ENCODE measurements around the gene AMDHD1. TPM values are rescaled to one million over a fixed set of nuclear protein-coding genes. Genes with fewer than 3 reads are reported as not detected.

The AMDHD1 gene
- total RNA-seq = 1 to 10 TPM in 1 of 2 experiments, under 1 TPM in 1; 0.89 to 1.4 TPM

DNA sequence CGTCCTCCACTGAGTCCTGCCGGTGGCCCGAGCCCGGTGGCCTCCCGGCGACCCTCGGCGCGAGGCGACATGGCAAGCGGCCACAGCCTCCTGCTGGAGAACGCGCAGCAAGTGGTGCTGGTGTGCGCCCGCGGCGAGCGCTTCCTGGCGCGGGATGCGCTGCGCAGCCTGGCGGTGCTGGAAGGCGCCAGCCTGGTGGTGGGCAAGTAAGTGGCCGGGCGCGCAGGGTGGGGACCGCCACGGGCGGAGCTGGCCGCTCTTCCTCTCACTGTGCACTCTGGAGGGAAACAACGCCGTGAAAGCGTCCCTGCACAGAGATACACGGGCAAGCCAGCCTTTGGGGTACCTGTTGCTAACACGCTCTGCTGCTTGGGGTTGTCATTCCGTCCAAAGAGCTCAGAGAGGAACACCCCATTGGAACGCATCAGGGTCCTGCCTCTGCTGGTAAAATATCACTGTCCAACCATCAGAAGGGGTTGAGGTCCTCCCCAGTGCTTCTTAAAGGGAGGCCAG, at the start of gene AMDHD1:
TSS of gene AMDHD1 (plus strand) at position 2 of the 513 bp plus-strand sequence. CDS start at position 70, 68 bp downstream.
- Mint-ChIP-seq H3K27me3 (peaks cover 7% of the 10 kb centered on the region), H3K4me3 (peak within 1 kb of the TSS; percentile 94), H3K4me1 (peaks cover 10% of the 10 kb centered on the region), H3K27ac (peak within 1 kb of the TSS; percentile 91), H3K36me3 (ENCODE audit: low read depth) (no peaks in the 10 kb centered on the region), H3K9me3 (no peaks in the 10 kb centered on the region)
- peak; percentile 66 for DNase-seq
- ChIA-PET CTCF (interaction anchor here (0.7 to 4.2 kb wide), 6 partner anchors 16 to 69 kb away, joined by 3 to 12 read pairs (median 4); no protein-coding TSS in a partner anchor), POLR2A (interaction anchor here (0.6 kb wide), 1 partner anchor 383 kb away, joined by 3 read pairs; no protein-coding TSS in a partner anchor)

- POLR2A ChIA-PET = no interaction called here
- H3K36me3 Mint-ChIP-seq (ENCODE audit: low read depth) = no peaks in the 10 kb centered on the region
- peaks cover 6% of the 10 kb centered on the region for H3K27me3 Mint-ChIP-seq
- no peaks in the 10 kb centered on the region for H3K9me3 Mint-ChIP-seq
- H3K4me3 Mint-ChIP-seq = no peak overlapping the region
- no peak for DNase-seq
- no peaks in the 10 kb centered on the region for H3K4me1 Mint-ChIP-seq
- CTCF ChIA-PET = interaction anchor here (1.3 kb wide), 1 partner anchor 18 kb away, joined by 3 read pairs; no protein-coding TSS in a partner anchor
- no peak overlapping the region for H3K27ac Mint-ChIP-seq
Measured at GRCh38 chr12:95896846-95897245, 46.3 kb upstream of the AMDHD1 start.

- peaks cover 14% of the 10 kb centered on the region for H3K27me3 Mint-ChIP-seq
- peaks cover under 1% of the 10 kb centered on the region for H3K9me3 Mint-ChIP-seq
- DNase-seq = no peak
- ChIA-PET POLR2A (no interaction called here), CTCF (no interaction called here)
- no peak overlapping the region for H3K4me3 Mint-ChIP-seq
- no peaks in the 10 kb centered on the region for H3K36me3 Mint-ChIP-seq (ENCODE audit: low read depth)
- no peaks in the 10 kb centered on the region for H3K4me1 Mint-ChIP-seq
- no peak overlapping the region for H3K27ac Mint-ChIP-seq
Measured at GRCh38 chr12:95898081-95898480, 45.0 kb upstream of the AMDHD1 start.

GRCh38 chr12:95908573-95908972, 34.6 kb upstream of the AMDHD1 start:
- H3K27me3 Mint-ChIP-seq = peaks cover 35% of the 10 kb centered on the region
- POLR2A ChIA-PET = no interaction called here
- CTCF ChIA-PET = no interaction called here
- H3K9me3 Mint-ChIP-seq = no peaks in the 10 kb centered on the region
- DNase-seq = no peak
- no peaks in the 10 kb centered on the region for H3K36me3 Mint-ChIP-seq (ENCODE audit: low read depth)
- no peak overlapping the region for H3K4me3 Mint-ChIP-seq
- no peak overlapping the region for H3K27ac Mint-ChIP-seq
- no peaks in the 10 kb centered on the region for H3K4me1 Mint-ChIP-seq

GRCh38 chr12:95909871-95910270, 33.3 kb upstream of the AMDHD1 start:
- ChIA-PET CTCF (no interaction called here), POLR2A (no interaction called here)
- Mint-ChIP-seq H3K27me3 (peaks cover 30% of the 10 kb centered on the region), H3K36me3 (ENCODE audit: low read depth) (no peaks in the 10 kb centered on the region), H3K27ac (no peak overlapping the region), H3K9me3 (no peaks in the 10 kb centered on the region), H3K4me3 (no peak overlapping the region), H3K4me1 (no peaks in the 10 kb centered on the region)
- DNase-seq = no peak

GRCh38 chr12:95918194-95918993, 24.7 kb upstream of the AMDHD1 start:
- ChIA-PET POLR2A (no interaction called here), CTCF (interaction anchor here (0.6 to 3.6 kb wide), 5 partner anchors 41 to 297 kb away, joined by 3 to 15 read pairs (median 4); no protein-coding TSS in a partner anchor)
- Mint-ChIP-seq H3K27ac (no peak overlapping the region), H3K9me3 (no peaks in the 10 kb centered on the region), H3K27me3 (peaks cover 20% of the 10 kb centered on the region), H3K4me3 (no peak overlapping the region), H3K36me3 (ENCODE audit: low read depth) (no peaks in the 10 kb centered on the region), H3K4me1 (no peaks in the 10 kb centered on the region)
- DNase-seq = peak; percentile 63

DNA sequence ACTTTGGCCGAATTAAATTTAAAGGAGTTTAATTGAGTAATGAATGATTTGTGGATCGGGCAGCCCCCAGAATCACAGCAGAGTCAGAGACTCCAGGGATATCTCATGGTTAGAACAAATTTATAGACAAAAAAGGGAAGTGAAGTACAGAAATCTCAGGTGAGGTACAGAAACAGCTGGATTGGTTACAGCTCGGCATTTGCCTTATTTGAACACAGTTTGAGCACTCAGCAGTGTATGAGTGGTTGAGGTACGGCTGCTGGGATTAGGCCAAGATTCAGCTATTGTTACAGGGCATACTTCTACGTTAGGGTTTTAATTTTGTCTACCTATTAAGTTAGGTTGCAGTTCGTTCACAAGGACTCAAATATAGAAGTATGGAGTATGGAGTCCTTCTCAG, 24.0 kb upstream of the AMDHD1 start:
- POLR2A ChIA-PET = no interaction called here
- peaks cover 20% of the 10 kb centered on the region for H3K27me3 Mint-ChIP-seq
- no peak for DNase-seq
- H3K4me3 Mint-ChIP-seq = no peak overlapping the region
- CTCF ChIA-PET = interaction anchor here (1.0 to 3.6 kb wide), 3 partner anchors 40 to 296 kb away, joined by 4 to 15 read pairs (median 5); no protein-coding TSS in a partner anchor
- H3K36me3 Mint-ChIP-seq (ENCODE audit: low read depth) = no peaks in the 10 kb centered on the region
- H3K4me1 Mint-ChIP-seq = no peaks in the 10 kb centered on the region
- H3K9me3 Mint-ChIP-seq = no peaks in the 10 kb centered on the region
- H3K27ac Mint-ChIP-seq = no peak overlapping the region

DNA sequence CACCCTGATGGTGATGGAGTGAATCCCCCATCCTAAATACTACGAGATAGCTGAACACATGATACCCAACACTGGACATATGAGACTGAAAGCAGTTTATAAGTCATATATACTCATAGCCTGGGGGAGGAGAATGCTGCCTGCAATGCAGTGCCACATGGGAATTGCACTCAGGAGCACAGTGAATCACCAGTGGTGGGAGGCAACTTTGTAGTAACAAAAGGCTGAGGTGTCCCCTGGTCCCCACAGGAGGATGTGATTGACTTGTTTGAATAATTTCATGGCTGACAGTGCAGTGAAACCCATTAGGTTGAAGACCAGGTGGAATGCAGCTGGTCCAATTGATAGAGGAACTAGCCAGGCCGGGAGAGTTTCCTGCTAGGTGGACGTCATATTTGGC, 20.9 kb upstream of the AMDHD1 start:
- ChIA-PET POLR2A (no interaction called here), CTCF (no interaction called here)
- Mint-ChIP-seq H3K4me3 (no peak overlapping the region), H3K27me3 (peaks cover 8% of the 10 kb centered on the region), H3K36me3 (ENCODE audit: low read depth) (no peaks in the 10 kb centered on the region), H3K9me3 (no peaks in the 10 kb centered on the region), H3K27ac (no peak overlapping the region), H3K4me1 (no peaks in the 10 kb centered on the region)
- no peak for DNase-seq

- Mint-ChIP-seq H3K36me3 (ENCODE audit: low read depth) (no peaks in the 10 kb centered on the region), H3K27ac (no peak overlapping the region), H3K27me3 (peaks cover 7% of the 10 kb centered on the region), H3K4me1 (peaks cover 10% of the 10 kb centered on the region), H3K4me3 (no peak overlapping the region), H3K9me3 (no peaks in the 10 kb centered on the region)
- ChIA-PET CTCF (interaction anchor here (0.9 to 4.2 kb wide), 2 partner anchors 24 to 57 kb away, joined by 3 to 12 read pairs; no protein-coding TSS in a partner anchor), POLR2A (no interaction called here)
- no peak for DNase-seq
Measured at GRCh38 chr12:95940514-95940913, 2.6 kb upstream of the AMDHD1 start.

DNA sequence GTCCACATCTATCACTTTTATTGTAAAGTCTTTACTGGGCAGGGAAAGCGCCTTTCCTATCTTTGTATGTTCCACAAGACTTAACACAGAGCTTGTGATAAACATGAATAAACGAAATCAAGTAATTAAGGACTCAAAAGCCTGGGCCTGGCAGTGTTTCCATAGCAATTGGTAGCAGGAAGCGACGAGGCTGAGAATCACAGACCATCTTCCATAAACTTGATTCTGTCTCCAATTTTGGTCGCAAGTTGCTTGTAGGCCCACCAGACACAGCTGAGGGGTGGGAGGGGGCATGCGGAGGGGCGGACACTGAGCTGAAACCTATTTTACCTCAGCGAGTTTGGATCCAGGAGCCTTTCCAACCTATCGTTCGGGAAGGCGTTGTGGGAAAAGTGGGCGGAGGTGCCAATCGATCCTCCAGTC, 1.0 kb upstream of the AMDHD1 start:
- POLR2A ChIA-PET = no interaction called here
- H3K4me1 Mint-ChIP-seq = peaks cover 10% of the 10 kb centered on the region
- H3K9me3 Mint-ChIP-seq = no peaks in the 10 kb centered on the region
- no peaks in the 10 kb centered on the region for H3K36me3 Mint-ChIP-seq (ENCODE audit: low read depth)
- peak overlapping the region; percentile 94 for H3K4me3 Mint-ChIP-seq
- peaks cover 10% of the 10 kb centered on the region for H3K27me3 Mint-ChIP-seq
- CTCF ChIA-PET = interaction anchor here (0.6 to 4.2 kb wide), 4 partner anchors 17 to 273 kb away, joined by 4 to 12 read pairs (median 4); no protein-coding TSS in a partner anchor
- DNase-seq = peak; percentile 8
- peak overlapping the region; percentile 91 for H3K27ac Mint-ChIP-seq

GRCh38 chr12:95942524-95943329, 404 bp upstream of the AMDHD1 start, which contains the start of gene CCDC38:
CCDC38 (minus strand) TSS chr12:95942614; CDS start chr12:95936509, 6,105 bp downstream.
- Mint-ChIP-seq H3K27ac (peak within 1 kb of the TSS; percentile 91), H3K27me3 (peaks cover 8% of the 10 kb centered on the region), H3K4me1 (peaks cover 10% of the 10 kb centered on the region), H3K4me3 (peak within 1 kb of the TSS; percentile 94), H3K36me3 (ENCODE audit: low read depth) (no peaks in the 10 kb centered on the region), H3K9me3 (no peaks in the 10 kb centered on the region)
- ChIA-PET CTCF (interaction anchor here (0.6 to 4.2 kb wide), 9 partner anchors 17 to 355 kb away, joined by 3 to 12 read pairs (median 4); no protein-coding TSS in a partner anchor), POLR2A (interaction anchor here (0.6 kb wide), 1 partner anchor 86 kb away, joined by 3 read pairs; no protein-coding TSS in a partner anchor)
- DNase-seq = peak; percentile 89

DNA sequence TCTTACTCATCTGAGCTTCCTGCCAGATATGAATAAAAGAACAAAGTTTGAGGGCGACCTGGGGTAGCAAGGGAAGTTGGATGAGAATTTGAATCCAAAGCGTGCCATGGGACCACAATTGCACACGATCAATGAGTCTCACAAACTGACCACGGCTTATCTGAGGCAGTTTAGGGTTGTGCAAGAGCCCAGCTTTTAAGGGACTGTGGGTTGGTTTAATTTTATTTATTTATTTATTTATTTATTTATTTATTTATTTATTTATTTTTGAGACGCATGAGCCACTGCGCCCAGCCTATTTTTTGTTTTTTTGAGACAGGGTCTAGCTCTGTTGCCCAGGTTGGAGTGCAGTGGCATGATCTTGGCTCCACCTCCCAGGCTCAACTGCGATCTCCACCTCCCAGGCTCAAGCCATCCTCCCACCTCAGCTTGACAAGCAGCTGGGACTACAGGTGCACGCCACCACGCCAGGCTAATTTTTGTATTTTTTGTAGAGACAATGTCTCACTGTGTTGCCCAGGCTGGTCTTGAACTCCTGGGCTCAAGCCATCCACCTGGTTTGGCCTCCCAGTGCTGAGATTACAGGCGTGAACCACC, 1.1 kb downstream of the AMDHD1 start:
- peak overlapping the region; percentile 94 for H3K4me3 Mint-ChIP-seq
- POLR2A ChIA-PET = no interaction called here
- H3K27ac Mint-ChIP-seq = peak overlapping the region; percentile 36
- H3K4me1 Mint-ChIP-seq = peaks cover 10% of the 10 kb centered on the region
- CTCF ChIA-PET = interaction anchor here (1.0 to 4.2 kb wide), 4 partner anchors 11 to 56 kb away, joined by 3 to 12 read pairs (median 4); no protein-coding TSS in a partner anchor
- H3K9me3 Mint-ChIP-seq = no peaks in the 10 kb centered on the region
- peaks cover 6% of the 10 kb centered on the region for H3K27me3 Mint-ChIP-seq
- DNase-seq = no peak
- no peaks in the 10 kb centered on the region for H3K36me3 Mint-ChIP-seq (ENCODE audit: low read depth)

All from activated CD4-positive, alpha-beta T cell treated with anti-CD3 and anti-CD28 coated beads, Interleukin-2, amount 10 ng/mL, durations not matched to agents 7 days and 5 days (primary cell).